H1 (cell line): ENCODE results near the gene EBNA1BP2. TPM values are rescaled to one million over a fixed set of nuclear protein-coding genes. Genes with fewer than 3 reads are reported as not detected.

Experiments
- CTCF ChIA-PET: fragments of 300-600 bp; sonication (Branson Sonifier 250); formaldehyde crosslinking; loops from one replicate; lab custom pipeline; 2021; ENCODE audit not compliant: partially characterized antibody; lab: Charles Lee
- POLR2A ChIA-PET: fragments of 300-600 bp; sonication (Branson Sonifier 250); formaldehyde crosslinking; loops from one replicate; lab custom pipeline; 2021; ENCODE audit warnings: inconsistent platforms; ENCODE audit not compliant: partially characterized antibody; lab: Charles Lee
- DNase-seq, 2 experiments: peaks; one replicate each; pipeline versions ENCODE4 v3.0.0 to v3.0.0-alpha.2; 2010 to 2022; ENCODE audit warnings: low spot score in 2 of 2, low read depth in 1 of 2, mixed read lengths in 1 of 2
- FAIRE-seq: peaks from 2 replicates; lab custom pipeline; 2011; peaks lifted over from hg19 to GRCh38; lab: Jason Lieb, UNC
- H2AFZ ChIP-seq: 2 replicates; pipeline ENCODE4 v1.8.1; 2012; ENCODE audit warnings: low read length, inconsistent platforms
- H2AK5ac ChIP-seq: 2 replicates; pipeline ENCODE4 v1.6.1; 2013; ENCODE audit warnings: low read depth, low read length
- H2BK120ac ChIP-seq: replicated peaks from 2 replicates; pipeline ENCODE3; 2013; ENCODE audit warnings: low read depth, low read length, inconsistent platforms
- H2BK12ac ChIP-seq: 2 replicates; pipeline ENCODE4 v1.6.1; 2013; ENCODE audit warnings: low read depth, low read length
- H2BK15ac ChIP-seq: 2 replicates; pipeline ENCODE4 v1.6.1; 2013; ENCODE audit warnings: low read length
- H2BK20ac ChIP-seq: 2 replicates; pipeline ENCODE4 v1.6.1; 2013; ENCODE audit warnings: low read length
- H2BK5ac ChIP-seq: 2 replicates; pipeline ENCODE4 v1.6.1; 2013; ENCODE audit warnings: low read depth, low read length
- H3K14ac ChIP-seq: 2 replicates; pipeline ENCODE4 v1.6.1; 2013; ENCODE audit warnings: inconsistent platforms; ENCODE audit not compliant: insufficient read length
- H3K18ac ChIP-seq: 2 replicates; pipeline ENCODE4 v1.6.1; 2013; ENCODE audit warnings: low read length; ENCODE audit errors: extremely low read depth
- H3K23ac ChIP-seq: 2 replicates; pipeline ENCODE4 v1.6.1; 2013; ENCODE audit warnings: inconsistent platforms; ENCODE audit not compliant: insufficient read length
- H3K23me2 ChIP-seq: 2 replicates; pipeline ENCODE4 v1.6.1; 2013; ENCODE audit warnings: low read depth, low read length
- H3K27ac ChIP-seq: 2 replicates; pipeline ENCODE4 v1.6.1; 2011; ENCODE audit warnings: low read depth, low read length, inconsistent platforms
- H3K27me3 ChIP-seq, 4 experiments: replicated peaks in 1 of 4; 1 replicate in 1 of 4; 2 replicates in 3 of 4; pipeline versions ENCODE4 v1.6.1 to v1.8.1; 2011 to 2013; ENCODE audit warnings: low read length in 3 of 4, mild to moderate bottlenecking in 3 of 4, inconsistent platforms in 2 of 4, mixed read lengths in 2 of 4, moderate library complexity in 1 of 4; ENCODE audit not compliant: control insufficient read depth in 3 of 4, insufficient read depth in 3 of 4; ENCODE audit errors: extremely low read depth in 1 of 4
- H3K36me3 ChIP-seq, 4 experiments: 2 replicates each; pipeline versions ENCODE4 v1.6.1 to v1.8.1; 2011 to 2013; ENCODE audit warnings: mild to moderate bottlenecking in 4 of 4, low read length in 3 of 4, moderate library complexity in 2 of 4, control low read depth in 1 of 4, inconsistent platforms in 1 of 4; ENCODE audit not compliant: insufficient read depth in 4 of 4, control insufficient read depth in 2 of 4
- H3K4ac ChIP-seq: replicated peaks from 2 replicates; pipeline ENCODE3; 2013; ENCODE audit warnings: low read length, low read depth, mixed read lengths, inconsistent platforms; ENCODE audit not compliant: insufficient read length
- H3K4me1 ChIP-seq, 4 experiments: replicated peaks in 1 of 4; 1 replicate in 1 of 4; 2 replicates in 3 of 4; pipeline versions ENCODE4 v1.6.1 to v1.8.1; 2011 to 2013; ENCODE audit warnings: low read length in 3 of 4, inconsistent platforms in 2 of 4, mixed read lengths in 1 of 4; ENCODE audit not compliant: insufficient read depth in 4 of 4, control insufficient read depth in 3 of 4
- H3K4me2 ChIP-seq, 2 experiments: 2 replicates each; pipeline versions ENCODE4 v1.6.1 to v1.8.1; 2011 to 2013; ENCODE audit warnings: low read depth in 2 of 2, low read length in 2 of 2, control low read depth in 1 of 2, inconsistent platforms in 1 of 2, mild to moderate bottlenecking in 1 of 2; ENCODE audit not compliant: insufficient read depth in 1 of 2
- H3K4me3 ChIP-seq, 4 experiments: fragments of 200-600, 300-600 bp in 1 of 4; sonication (generic), shearing (Covaris generic), sonication (Bioruptor Twin) in 1 of 4; 2 replicates each; pipeline versions ENCODE4 v1.5.1 to v1.8.1; 2011 to 2016; ENCODE audit warnings: low read length in 4 of 4, low read depth in 3 of 4, control low read depth in 2 of 4, inconsistent platforms in 2 of 4, mild to moderate bottlenecking in 2 of 4, mixed read lengths in 1 of 4, moderate library complexity in 1 of 4; ENCODE audit not compliant: insufficient read depth in 2 of 4; ENCODE audit errors: extremely low read depth in 1 of 4
- H3K56ac ChIP-seq: replicated peaks from 2 replicates; pipeline ENCODE3; 2013; ENCODE audit warnings: low read depth, mild to moderate bottlenecking, mixed read lengths, low read length, inconsistent platforms; ENCODE audit not compliant: insufficient read length
- H3K79me1 ChIP-seq: 2 replicates; pipeline ENCODE4 v1.6.1; 2013; ENCODE audit warnings: low read depth, low read length, control low read depth
- H3K79me2 ChIP-seq, 2 experiments: 2 replicates each; pipeline versions ENCODE4 v1.6.1 to v1.8.1; 2012 to 2013; ENCODE audit warnings: low read length in 2 of 2, mild to moderate bottlenecking in 2 of 2, inconsistent platforms in 1 of 2; ENCODE audit not compliant: insufficient read depth in 2 of 2, control insufficient read depth in 1 of 2
- H3K9ac ChIP-seq, 4 experiments: replicated peaks in 1 of 4; 1 replicate in 1 of 4; 2 replicates in 3 of 4; pipeline versions ENCODE4 v1.6.1 to v1.8.1; 2011 to 2013; ENCODE audit warnings: low read depth in 3 of 4, low read length in 3 of 4, control low read depth in 2 of 4, mild to moderate bottlenecking in 2 of 4, moderate library complexity in 2 of 4, inconsistent platforms in 1 of 4; ENCODE audit errors: extremely low read depth in 1 of 4
- H3K9me3 ChIP-seq, 2 experiments: 2 replicates each; pipeline versions ENCODE4 v1.6.1 to v1.8.1; 2012 to 2013; ENCODE audit warnings: mild to moderate bottlenecking in 2 of 2, moderate library complexity in 2 of 2, control low read depth in 1 of 2, inconsistent platforms in 1 of 2, low read depth in 1 of 2, low read length in 1 of 2, mixed read lengths in 1 of 2; ENCODE audit not compliant: insufficient read depth in 2 of 2
- H4K20me1 ChIP-seq, 2 experiments: replicated peaks in 1 of 2; 2 replicates each; pipeline versions ENCODE3 to v1.8.1; 2011 to 2013; ENCODE audit warnings: inconsistent platforms in 2 of 2, low read length in 2 of 2, mild to moderate bottlenecking in 1 of 2; ENCODE audit not compliant: insufficient read depth in 2 of 2, control insufficient read depth in 1 of 2
- H4K5ac ChIP-seq: 2 replicates; pipeline ENCODE4 v1.6.1; 2013; ENCODE audit warnings: low read length, low read depth, mixed read lengths, inconsistent platforms; ENCODE audit not compliant: insufficient read length
- H4K8ac ChIP-seq: 2 replicates; pipeline ENCODE4 v1.8.0; 2013; ENCODE audit warnings: mild to moderate bottlenecking, moderate library complexity, low read length, inconsistent platforms; ENCODE audit not compliant: insufficient read depth; ENCODE audit errors: extremely low read depth
- H4K91ac ChIP-seq: replicated peaks from 2 replicates; pipeline ENCODE3; 2013; ENCODE audit warnings: low read length, mixed read lengths, inconsistent platforms; ENCODE audit not compliant: insufficient read length
- ASH2L ChIP-seq: fragments of 200-600, 300-600 bp; sonication (generic); IDR thresholded peaks from one replicate; pipeline ENCODE4 v1.7.1; 2017; ENCODE audit warnings: low read length
- ATF2 ChIP-seq: IDR thresholded peaks from 2 replicates; pipeline ENCODE4 v1.6.1; 2012; ENCODE audit warnings: low read length, inconsistent platforms
- BACH1 ChIP-seq: IDR thresholded peaks from 2 replicates; pipeline ENCODE4 v1.6.1; 2012; ENCODE audit warnings: low read length, improper control_type of control experiment
- BRCA1 ChIP-seq: IDR thresholded peaks from 2 replicates; pipeline ENCODE4 v1.6.1; 2012; ENCODE audit warnings: low read depth, low read length, improper control_type of control experiment
- CHD2 ChIP-seq: IDR thresholded peaks from 2 replicates; pipeline ENCODE4 v1.6.1; 2012; ENCODE audit warnings: low read length, improper control_type of control experiment
- KDM1A ChIP-seq: fragments of 200-600, 300-600 bp; sonication (generic); IDR thresholded peaks from 2 replicates; pipeline ENCODE4 v1.7.1; 2016; ENCODE audit warnings: mild to moderate bottlenecking, low read length, borderline replicate concordance
- KDM4A ChIP-seq: IDR thresholded peaks from one replicate; pipeline ENCODE4 v1.7.1; 2012; ENCODE audit warnings: low read depth, mild to moderate bottlenecking, moderate library complexity, low read length, inconsistent platforms; ENCODE audit not compliant: severe bottlenecking
- KDM5A ChIP-seq: fragments of 200-600 bp; IDR thresholded peaks from 2 replicates; pipeline ENCODE4 v1.7.1; 2012; ENCODE audit warnings: mild to moderate bottlenecking, low read length, inconsistent platforms, mixed read lengths
- MAX ChIP-seq: IDR thresholded peaks from 2 replicates; pipeline ENCODE4 v1.6.1; 2012; ENCODE audit warnings: inconsistent platforms
- SAP30 ChIP-seq: fragments of 300-600 bp; sonication (generic); IDR thresholded peaks from 2 replicates; pipeline ENCODE4 v1.7.1; 2012; ENCODE audit warnings: low read length, moderate library complexity, mild to moderate bottlenecking, inconsistent platforms; ENCODE audit not compliant: insufficient read depth, insufficient replicate concordance
- SIN3A ChIP-seq, 2 experiments: IDR thresholded peaks in 1 of 2; conservative IDR thresholded peaks in 1 of 2; 2 replicates each; pipeline ENCODE4 v1.6.1; 2011 to 2012; ENCODE audit warnings: low read length in 2 of 2, improper control_type of control experiment in 1 of 2, low read depth in 1 of 2, mild to moderate bottlenecking in 1 of 2
- SIRT6 ChIP-seq: IDR thresholded peaks from one replicate; pipeline ENCODE4 v1.7.1; 2012; ENCODE audit warnings: low read length, inconsistent platforms
- WGBS, 2 experiments: shearing (Covaris generic) in 1 of 2; methylation state at CpG; one replicate each; pipeline versions ENCODE4 v1.1.6 to v1.1.7; 2013 to 2015; ENCODE audit warnings: low lambda C conversion rate in 2 of 2, mixed read lengths in 2 of 2, inconsistent platforms in 1 of 2, low coverage in 1 of 2, missing lambda C conversion rate in 1 of 2; ENCODE audit not compliant: insufficient replicate concordance in 2 of 2, insufficient coverage in 1 of 2, insufficient read length in 1 of 2; ENCODE audit errors: extremely low coverage in 1 of 2, missing lambda C conversion rate in 1 of 2; 5-methylcytosine and 5-hydroxymethylcytosine counted together
- polyA plus RNA-seq, 7 experiments: library from polyadenylated mRNA; depleted of rRNA in 3 of 7; stranded (reverse) in 5 of 7; unstranded in 2 of 7; fragments of >200 nt in 5 of 7; fragments of 200-250 nt in 2 of 7; gene quantifications; 1 replicate in 5 of 7; 2 replicates in 1 of 7; 4 replicates in 1 of 7; pipeline versions ENCODE4 v1.2.1 to v1.2.3, GENCODE V29; 2011 to 2013; ENCODE audit warnings: missing spikeins in 2 of 7, mixed read lengths in 2 of 7
- total RNA-seq: library from RNA; stranded (reverse); fragmentation: NEBNext Ultra II Directional; extraction: Animal tissue kit (Norgen Biotek cat#: 25700); gene quantifications from 2 replicates; pipeline ENCODE4 v1.2.1, GENCODE V29; 2021

Gene EBNA1BP2
- total and polyA plus RNA-seq, 2 of the 8 experiments (the other 6 are each of a cell fraction or from before 2014, with no cell fraction given): 31.0 to 104 TPM

- FAIRE-seq (no peak), DNase-seq (no peak)
- Histone ChIP-seq H3K27ac (no peak overlapping the region), H3K23me2 (peaks cover 6% of the 10 kb centered on the region), H4K5ac (no peak overlapping the region), H3K36me3 (peaks cover 0 to 8% (median 2%) of the 10 kb centered on the region in 4 experiments; a peak in 5 of 8 replicates), H3K9me3 (no peaks in the 10 kb centered on the region), H2BK20ac (no peak overlapping the region), H4K8ac (no peak overlapping the region), H2AFZ (no peak overlapping the region), H2AK5ac (no peak overlapping the region), H3K27me3 (peaks cover 0 to 2% (median 0%) of the 10 kb centered on the region in 4 experiments; a peak in 2 of 7 replicates), H2BK5ac (no peak overlapping the region), H3K56ac (no peak overlapping the region), H3K79me2 (peaks cover 2 to 16% of the 10 kb centered on the region in 2 experiments), H3K18ac (no peak overlapping the region), H3K4ac (no peak overlapping the region), H2BK120ac (no peak overlapping the region), H3K79me1 (peaks cover 5% of the 10 kb centered on the region), H3K14ac (no peak overlapping the region), H2BK15ac (no peak overlapping the region), H3K4me3 (no peak overlapping the region), H4K91ac (no peak overlapping the region), H2BK12ac (no peak overlapping the region), H3K4me1 (peaks cover 1 to 10% (median 9%) of the 10 kb centered on the region in 4 experiments; a peak in 6 of 7 replicates), H3K4me2 (no peak overlapping the region), H4K20me1 (peaks cover 0 to 3% of the 10 kb centered on the region in 2 experiments), H3K9ac (no peak overlapping the region), H3K23ac (no peak overlapping the region)
- POLR2A ChIA-PET: interaction anchor here (1.3 kb wide), 1 partner anchor 183 kb away, joined by 3 read pairs; the partner anchor contains the start of gene CDC20
- CTCF ChIA-PET: interaction anchor here (1.7 kb wide), 1 partner anchor 48 kb away, joined by 3 read pairs; no protein-coding TSS in a partner anchor
- 72% methylated on average over 2 of the region's 2 CpGs; no CpG with 5 or more reads in 1 of the 2 experiments for WGBS, 2 experiments
- TF ChIP-seq SIRT6: no peak
- TF ChIP-seq BACH1: no peak
- no peak for TF ChIP-seq ATF2
- no peak for TF ChIP-seq KDM5A
- TF ChIP-seq SAP30: no peak
- TF ChIP-seq ASH2L: no peak
- TF ChIP-seq CHD2: no peak
- TF ChIP-seq KDM1A: no peak
- no peak for TF ChIP-seq MAX
- no peak for TF ChIP-seq BRCA1
- no peak for TF ChIP-seq SIN3A (conservative IDR thresholded peaks at IDR 0.05 in 1 of 2, IDR thresholded peaks at IDR 0.05 in 1 of 2; ENCODE audit: low read depth in 1 of 2, low read length in 2 of 2)
- no peak for TF ChIP-seq KDM4A
These were observed 2.8 kb upstream of the EBNA1BP2 start for GRCh38 chr1:43174873-43175272.
